Adrenal gland (tissue), 5 donors: ENCODE measurements around the gene NUP93.

Experiments
- CTCF ChIP-seq, 6 experiments: fragments of 450-650 bp in 4 of 6; fragments of 200-600 bp in 2 of 6; sonication (generic) in 1 of 6; IDR thresholded peaks; 1 replicate in 5 of 6; 2 replicates in 1 of 6; pipeline versions ENCODE4 v1.5.1 to v1.8.0; 2016 to 2021; ENCODE audit warnings: antibody characterized with exemption in 6 of 6, mild to moderate bottlenecking in 2 of 6, moderate library complexity in 1 of 6
- POLR2A ChIP-seq, 2 donors: fragments of 450-650 bp; IDR thresholded peaks; one replicate each; pipeline ENCODE4 v1.6.1; 2017; ENCODE audit warnings: antibody characterized with exemption in 2 of 2, mild to moderate bottlenecking in 2 of 2, moderate library complexity in 1 of 2
- donor health status: DM: no; HTN: no; CAD: no.

- TF ChIP-seq CTCF (IDR thresholded peaks at IDR 0.05) = peak; percentile 79 to 87 (median 84)
- TF ChIP-seq POLR2A (IDR thresholded peaks at IDR 0.05) = no peak
Observed at GRCh38 chr16:56866955-56867830, 137.3 kb downstream of the NUP93 start.
